ENCODE measurements around the gene MOCS3.
A peak's percentile ranks its signal among the peaks of the same experiment; 100 is the strongest.

Gene MOCS3

DNA sequence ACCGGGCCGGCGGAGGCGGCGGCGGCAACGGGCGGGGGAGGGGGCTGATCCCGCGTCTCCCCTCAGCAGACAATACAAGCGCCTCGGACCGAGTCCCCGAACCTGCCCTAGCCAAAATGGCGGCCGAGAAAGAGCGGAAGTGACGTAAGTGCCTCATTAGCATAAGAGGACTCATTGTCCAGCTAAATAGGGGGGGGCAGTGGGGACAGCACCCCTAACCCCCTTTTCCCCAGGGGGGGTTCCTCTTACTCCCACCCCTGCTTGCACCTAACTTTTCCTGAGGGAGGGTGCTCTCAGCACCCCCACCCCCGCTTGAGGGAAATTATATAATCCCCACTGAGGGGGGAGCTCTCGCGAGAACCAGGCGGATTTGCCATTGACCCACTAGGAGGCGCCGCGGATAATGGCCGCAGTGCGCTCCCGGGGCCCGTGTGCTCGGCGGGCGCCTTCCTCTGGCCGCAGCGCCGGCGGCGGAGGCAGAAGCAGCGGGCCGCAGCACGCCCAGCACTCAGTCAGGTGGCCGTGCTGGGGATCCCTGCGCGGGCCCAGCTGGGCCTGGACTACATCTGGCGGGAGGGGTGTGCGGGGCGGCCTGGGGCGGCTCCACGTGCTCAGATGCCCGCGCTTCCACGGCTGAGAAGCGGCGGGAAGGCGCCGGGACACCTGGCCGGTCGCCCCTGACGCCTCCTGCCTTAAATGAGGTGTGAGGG, 27.2 kb upstream of the MOCS3 start, which contains the start of gene ADNP:
Gene ADNP, minus strand, starts transcription at position 132 of the 710 bp plus-strand sequence. CDS start 27,441 bp downstream, outside the sequence.
- DNase-seq (ENCODE audit: low read depth): peak; percentile 96
- H3K4me3 ChIP-seq (ENCODE audit: low read length): peak within 1 kb of the TSS; percentile 77
- TF ChIP-seq, protein P1, sequence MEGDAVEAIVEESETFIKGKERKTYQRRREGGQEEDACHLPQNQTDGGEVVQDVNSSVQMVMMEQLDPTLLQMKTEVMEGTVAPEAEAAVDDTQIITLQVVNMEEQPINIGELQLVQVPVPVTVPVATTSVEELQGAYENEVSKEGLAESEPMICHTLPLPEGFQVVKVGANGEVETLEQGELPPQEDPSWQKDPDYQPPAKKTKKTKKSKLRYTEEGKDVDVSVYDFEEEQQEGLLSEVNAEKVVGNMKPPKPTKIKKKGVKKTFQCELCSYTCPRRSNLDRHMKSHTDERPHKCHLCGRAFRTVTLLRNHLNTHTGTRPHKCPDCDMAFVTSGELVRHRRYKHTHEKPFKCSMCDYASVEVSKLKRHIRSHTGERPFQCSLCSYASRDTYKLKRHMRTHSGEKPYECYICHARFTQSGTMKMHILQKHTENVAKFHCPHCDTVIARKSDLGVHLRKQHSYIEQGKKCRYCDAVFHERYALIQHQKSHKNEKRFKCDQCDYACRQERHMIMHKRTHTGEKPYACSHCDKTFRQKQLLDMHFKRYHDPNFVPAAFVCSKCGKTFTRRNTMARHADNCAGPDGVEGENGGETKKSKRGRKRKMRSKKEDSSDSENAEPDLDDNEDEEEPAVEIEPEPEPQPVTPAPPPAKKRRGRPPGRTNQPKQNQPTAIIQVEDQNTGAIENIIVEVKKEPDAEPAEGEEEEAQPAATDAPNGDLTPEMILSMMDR (IDR thresholded peaks at IDR 0.05; ENCODE audit: insufficient read depth, low read depth, low read length, missing control alignments): peak; percentile 44

DNA sequence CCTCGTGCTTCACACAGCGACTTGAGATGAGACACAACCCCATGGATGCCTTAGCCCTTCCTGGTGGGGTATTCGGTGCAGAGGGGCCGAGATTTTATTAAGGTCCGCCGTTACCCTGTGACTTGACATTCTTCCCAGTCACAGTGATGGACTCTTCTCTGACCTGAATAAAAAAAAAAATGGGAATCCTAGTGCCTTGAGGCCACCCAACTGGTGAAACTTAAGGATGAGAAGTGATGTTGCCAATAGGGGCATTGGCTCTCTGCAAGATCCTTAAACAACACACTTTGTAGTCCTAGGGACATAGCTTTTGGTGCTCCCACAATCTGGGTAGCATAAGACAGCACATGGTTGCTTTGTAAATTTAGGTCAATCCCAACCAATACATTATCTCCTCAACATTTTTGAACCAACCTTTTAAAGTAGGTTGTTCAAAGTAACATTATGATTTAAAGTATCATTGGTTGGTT, 26.6 kb upstream of the MOCS3 start:
- no peak for DNase-seq (ENCODE audit: low read depth)
- H3K4me3 ChIP-seq (ENCODE audit: low read length): peak overlapping the region; percentile 25
- TF ChIP-seq, protein P1 (IDR thresholded peaks at IDR 0.05; ENCODE audit: insufficient read depth, low read depth, low read length, missing control alignments): no peak

DNA sequence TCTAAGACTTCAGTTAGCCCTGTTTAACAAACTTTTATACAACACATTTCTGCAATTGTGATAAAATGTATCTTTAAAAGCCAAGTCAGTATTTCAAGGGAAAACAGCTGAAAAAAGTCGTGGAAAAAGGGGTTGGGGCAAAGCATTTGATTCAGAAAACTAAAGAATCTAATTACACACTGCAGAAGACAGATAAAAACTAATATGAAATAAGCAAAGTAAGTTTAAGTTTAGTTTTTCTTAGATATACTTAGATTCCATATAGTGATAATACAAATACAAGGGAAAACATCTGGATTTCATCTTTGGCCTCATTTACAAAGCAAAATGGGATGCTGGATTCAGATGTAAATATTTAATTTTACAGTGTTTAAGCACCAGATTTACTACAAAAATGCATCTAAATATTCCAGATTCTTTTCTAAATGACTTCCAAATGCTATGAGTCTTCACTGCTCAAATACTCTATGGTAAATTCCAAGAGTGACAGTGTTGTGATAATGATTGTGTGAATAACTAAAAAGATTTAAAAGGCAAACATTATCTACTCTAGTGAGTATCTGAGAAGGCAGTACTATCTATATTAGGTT, 25.8 kb upstream of the MOCS3 start:
- TF ChIP-seq, protein P1 (IDR thresholded peaks at IDR 0.05; ENCODE audit: insufficient read depth, low read depth, low read length, missing control alignments): no peak
- no peak for DNase-seq (ENCODE audit: low read depth)
- H3K4me3 ChIP-seq (ENCODE audit: low read length): no peak overlapping the region

DNA sequence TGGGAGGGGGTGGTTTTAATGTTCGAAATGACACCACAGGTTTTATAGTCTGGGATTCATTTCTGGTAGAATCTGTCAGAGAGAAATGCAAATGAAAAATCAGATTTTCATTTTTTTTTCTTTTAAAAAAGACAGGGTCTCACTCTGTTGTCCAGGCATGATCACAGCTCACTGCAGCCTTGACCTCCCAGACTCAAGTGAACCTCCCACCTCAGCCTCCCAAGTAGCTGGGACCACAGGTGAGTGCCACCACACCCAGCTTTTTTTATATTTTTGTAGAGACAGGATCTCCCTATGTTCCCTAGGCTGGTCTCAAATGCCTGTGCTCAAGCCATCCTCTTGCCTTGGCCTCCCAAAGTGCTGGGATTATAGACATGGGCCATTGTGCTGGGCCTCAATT, 25.0 kb upstream of the MOCS3 start:
- no peak for DNase-seq (ENCODE audit: low read depth)
- H3K4me3 ChIP-seq (ENCODE audit: low read length): no peak overlapping the region
- TF ChIP-seq, protein P1 (IDR thresholded peaks at IDR 0.05; ENCODE audit: insufficient read depth, low read depth, low read length, missing control alignments): peak; percentile 2

DNA sequence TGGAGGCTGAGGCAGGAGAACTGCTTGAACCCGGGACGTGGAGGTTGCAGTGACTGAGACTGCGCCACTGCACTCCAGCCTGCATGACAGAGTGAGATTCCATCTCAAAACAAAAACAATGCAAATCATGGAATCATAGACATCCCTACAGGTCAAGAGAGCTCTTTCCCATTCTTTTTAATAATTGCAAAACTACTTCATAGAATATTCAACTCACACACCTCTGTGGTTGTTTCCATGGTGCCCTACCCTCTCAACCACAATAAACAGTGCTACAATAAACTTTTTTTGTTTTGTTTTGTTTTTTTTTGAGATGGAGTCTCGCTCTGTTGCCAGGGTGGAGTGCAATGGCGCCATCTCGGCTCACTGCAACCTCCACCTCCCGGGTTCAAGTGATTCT, 15.5 kb upstream of the MOCS3 start:
- no peak overlapping the region for H3K4me3 ChIP-seq (ENCODE audit: low read length)
- TF ChIP-seq, protein P1 (IDR thresholded peaks at IDR 0.05; ENCODE audit: insufficient read depth, low read depth, low read length, missing control alignments): no peak
- DNase-seq (ENCODE audit: low read depth): no peak

DNA sequence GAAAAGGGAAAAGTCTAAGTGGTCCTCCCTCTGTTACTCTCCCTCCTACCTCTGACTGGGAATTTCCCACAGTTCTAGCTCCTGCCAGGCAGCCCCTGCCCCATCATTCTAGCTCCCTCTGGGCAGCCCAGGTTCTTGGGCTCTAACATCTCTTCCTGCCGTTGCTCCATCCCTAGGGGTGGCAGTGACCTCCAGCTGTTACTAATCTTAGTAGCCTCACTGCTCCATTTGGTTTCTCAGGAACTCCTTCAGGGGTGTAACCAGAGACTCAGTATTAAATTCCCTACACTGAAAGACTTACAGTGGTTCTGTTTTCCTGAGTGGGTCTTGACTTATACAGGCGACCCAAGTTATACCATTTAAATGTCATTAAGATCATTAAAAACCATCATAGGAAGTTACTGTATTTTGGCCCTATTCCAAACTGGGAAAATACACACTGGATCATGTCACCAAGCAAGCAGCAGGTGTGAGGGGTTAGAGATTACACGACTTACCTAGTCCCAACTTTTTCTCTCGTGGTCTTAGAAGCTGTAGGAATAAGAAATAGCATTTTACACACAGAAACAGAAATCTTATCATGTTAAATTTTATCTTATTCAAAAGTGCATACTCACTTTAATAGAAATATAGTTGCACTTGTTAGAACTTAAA, 10.4 kb upstream of the MOCS3 start:
- TF ChIP-seq, protein P1 (IDR thresholded peaks at IDR 0.05; ENCODE audit: insufficient read depth, low read depth, low read length, missing control alignments): no peak
- no peak for DNase-seq (ENCODE audit: low read depth)
- no peak overlapping the region for H3K4me3 ChIP-seq (ENCODE audit: low read length)
